GM19025 (cell line): ENCODE measurements around the gene SAXO1.
"Not testable (repeated sequence)": the region's sequence is repeated elsewhere in the genome, so short reads cannot be mapped to it uniquely, and the experiment has no call there.

Experiments used
- ATAC-seq: cut with Tn5 transposase; IDR thresholded peaks from one replicate; pipeline ENCODE4 v1.9.1; 2021; ENCODE audit warnings: mild to moderate bottlenecking, low read depth, moderate library complexity; ENCODE audit not compliant: unreplicated experiment

SAXO1 gene

GRCh38 chr9:18973348-18973747 lies 59.7 kb downstream of the SAXO1 start:
- no peak for ATAC-seq

GRCh38 chr9:18972675-18973074 lies 60.3 kb downstream of the SAXO1 start:
- ATAC-seq = no peak

GRCh38 chr9:18971909-18972308 lies 61.1 kb downstream of the SAXO1 start:
- no peak for ATAC-seq

- ATAC-seq = no peak
Observed at GRCh38 chr9:18971404-18971803, 61.6 kb downstream of the SAXO1 start.

- no peak for ATAC-seq
Observed at GRCh38 chr9:18970393-18970792, 62.6 kb downstream of the SAXO1 start.

GRCh38 chr9:18969128-18969527 lies 63.9 kb downstream of the SAXO1 start:
- no peak for ATAC-seq

- no peak for ATAC-seq
Observed at GRCh38 chr9:18955626-18956025, 77.4 kb downstream of the SAXO1 start.

- no peak for ATAC-seq
Observed at GRCh38 chr9:18951936-18952335, 81.1 kb downstream of the SAXO1 start.

GRCh38 chr9:18947892-18948339 lies 85.1 kb downstream of the SAXO1 start:
- ATAC-seq = no peak

- ATAC-seq = no peak
Observed at GRCh38 chr9:18942801-18943200, 90.2 kb downstream of the SAXO1 start.

GRCh38 chr9:18941060-18941740 lies 91.8 kb downstream of the SAXO1 start:
- no peak for ATAC-seq

GRCh38 chr9:18939943-18940342 lies 93.1 kb downstream of the SAXO1 start:
- no peak for ATAC-seq

- no peak for ATAC-seq
Observed at GRCh38 chr9:18936094-18936871, 96.7 kb downstream of the SAXO1 start.

GRCh38 chr9:18935541-18935940 lies 97.5 kb downstream of the SAXO1 start:
- ATAC-seq = no peak

GRCh38 chr9:18930611-18931010 lies 102.4 kb downstream of the SAXO1 start:
- not testable (repeated sequence) for ATAC-seq

GRCh38 chr9:18928711-18929110 lies 104.3 kb downstream of the SAXO1 start:
- no peak for ATAC-seq

GRCh38 chr9:18926513-18926912 lies 106.5 kb downstream of the SAXO1 start:
- no peak for ATAC-seq

- ATAC-seq = no peak
Observed at GRCh38 chr9:18925880-18926279, 107.1 kb downstream of the SAXO1 start.

- no peak for ATAC-seq
Observed at GRCh38 chr9:18923671-18924430, 109.2 kb downstream of the SAXO1 start.

- ATAC-seq = no peak
Observed at GRCh38 chr9:18923167-18923566, 109.8 kb downstream of the SAXO1 start.

GRCh38 chr9:18922161-18922885 lies 110.7 kb downstream of the SAXO1 start:
- ATAC-seq = no peak
